Endodermal cell (in vitro differentiated cells): ENCODE measurements around the gene M1AP. TPM values are rescaled to one million over a fixed set of nuclear protein-coding genes. Genes with fewer than 3 reads are reported as not detected.

Experiments
- DNase-seq: peaks from one replicate; pipeline ENCODE4 v3.0.0-alpha.2; 2017
- H3K27ac ChIP-seq: 2 replicates; pipeline ENCODE4 v1.5.1; 2013; ENCODE audit warnings: mild to moderate bottlenecking, low read depth, low read length, moderate library complexity
- H3K27me3 ChIP-seq: 2 replicates; pipeline ENCODE4 v1.6.1; 2013; ENCODE audit warnings: mild to moderate bottlenecking, low read length, moderate library complexity; ENCODE audit not compliant: insufficient read depth, control insufficient read depth, poor library complexity, severe bottlenecking
- H3K36me3 ChIP-seq: 2 replicates; pipeline ENCODE4 v1.7.0; 2013; ENCODE audit warnings: mild to moderate bottlenecking, low read length, moderate library complexity; ENCODE audit not compliant: control insufficient read depth, insufficient read depth
- H3K4me1 ChIP-seq: one replicate; pipeline ENCODE4 v1.7.0; 2013; ENCODE audit warnings: low read length; ENCODE audit not compliant: control insufficient read depth, insufficient read depth
- H3K4me3 ChIP-seq: 2 replicates; pipeline ENCODE4 v1.5.1; 2013; ENCODE audit warnings: mild to moderate bottlenecking, low read length, moderate library complexity
- H3K9ac ChIP-seq: 2 replicates; pipeline ENCODE4 v1.6.1; 2013; ENCODE audit warnings: mild to moderate bottlenecking, low read length, moderate library complexity; ENCODE audit not compliant: poor library complexity, severe bottlenecking; ENCODE audit errors: extremely low read depth
- H3K9me3 ChIP-seq: 2 replicates; pipeline ENCODE4 v1.6.1; 2013; ENCODE audit warnings: mild to moderate bottlenecking, low read length, moderate library complexity; ENCODE audit not compliant: control insufficient read depth
- H3K27ac Mint-ChIP-seq: 2 replicates; pipeline ENCODE4 v1.8.0; 2020; ENCODE audit warnings: mixed read lengths
- H3K27me3 Mint-ChIP-seq: 2 replicates; pipeline ENCODE4 v1.8.0; 2021; ENCODE audit warnings: mild to moderate bottlenecking, mixed read lengths; ENCODE audit not compliant: insufficient read depth
- H3K36me3 Mint-ChIP-seq: 2 replicates; pipeline ENCODE4 v1.8.0; 2020; ENCODE audit warnings: low read depth, mixed read lengths
- H3K4me1 Mint-ChIP-seq: 2 replicates; pipeline ENCODE4 v1.8.0; 2020; ENCODE audit warnings: mixed read lengths
- H3K4me3 Mint-ChIP-seq: 2 replicates; pipeline ENCODE4 v1.8.0; 2020; ENCODE audit warnings: mild to moderate bottlenecking, moderate library complexity, mixed read lengths
- H3K9me3 Mint-ChIP-seq: 2 replicates; pipeline ENCODE4 v1.8.0; 2020; ENCODE audit warnings: mild to moderate bottlenecking, mixed read lengths
- WGBS, 2 experiments: methylation state at CpG; one replicate each; pipeline versions ENCODE4 v1.1.5 to v1.1.7; 2013; ENCODE audit warnings: missing lambda C conversion rate in 2 of 2, mixed read lengths in 1 of 2; ENCODE audit not compliant: insufficient coverage in 1 of 2, insufficient read length in 1 of 2; 5-methylcytosine and 5-hydroxymethylcytosine counted together
- total RNA-seq, 2 donors: library from RNA; stranded (reverse); fragmentation: NEBNext Ultra II Directional in 1 of 2; extraction: Animal tissue kit (Norgen Biotek cat#: 25700) in 1 of 2; gene quantifications; 2 replicates in 1 of 2; 3 replicates in 1 of 2; pipeline ENCODE4 v1.2.1, GENCODE V29; 2021
- TF ChIP-seq, protein P1 (sequence below): fragments of 200-600 bp; sonication (generic); conservative IDR thresholded peaks from 2 replicates; pipeline ENCODE4 v1.5.0; 2021; ENCODE audit warnings: antibody characterized with exemption, mild to moderate bottlenecking

M1AP gene
- total RNA-seq, 2 donors from 2014 or later: 3.8 to 5.5 TPM

- TF ChIP-seq, protein P1, sequence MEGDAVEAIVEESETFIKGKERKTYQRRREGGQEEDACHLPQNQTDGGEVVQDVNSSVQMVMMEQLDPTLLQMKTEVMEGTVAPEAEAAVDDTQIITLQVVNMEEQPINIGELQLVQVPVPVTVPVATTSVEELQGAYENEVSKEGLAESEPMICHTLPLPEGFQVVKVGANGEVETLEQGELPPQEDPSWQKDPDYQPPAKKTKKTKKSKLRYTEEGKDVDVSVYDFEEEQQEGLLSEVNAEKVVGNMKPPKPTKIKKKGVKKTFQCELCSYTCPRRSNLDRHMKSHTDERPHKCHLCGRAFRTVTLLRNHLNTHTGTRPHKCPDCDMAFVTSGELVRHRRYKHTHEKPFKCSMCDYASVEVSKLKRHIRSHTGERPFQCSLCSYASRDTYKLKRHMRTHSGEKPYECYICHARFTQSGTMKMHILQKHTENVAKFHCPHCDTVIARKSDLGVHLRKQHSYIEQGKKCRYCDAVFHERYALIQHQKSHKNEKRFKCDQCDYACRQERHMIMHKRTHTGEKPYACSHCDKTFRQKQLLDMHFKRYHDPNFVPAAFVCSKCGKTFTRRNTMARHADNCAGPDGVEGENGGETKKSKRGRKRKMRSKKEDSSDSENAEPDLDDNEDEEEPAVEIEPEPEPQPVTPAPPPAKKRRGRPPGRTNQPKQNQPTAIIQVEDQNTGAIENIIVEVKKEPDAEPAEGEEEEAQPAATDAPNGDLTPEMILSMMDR: no peak
- H3K9me3 Mint-ChIP-seq: no peaks in the 10 kb centered on the region
- Histone ChIP-seq H3K4me3 (no peak overlapping the region), H3K9me3 (no peaks in the 10 kb centered on the region), H3K4me1 (no peaks in the 10 kb centered on the region), H3K9ac (no peak overlapping the region), H3K27ac (no peak overlapping the region), H3K36me3 (peaks cover 4% of the 10 kb centered on the region), H3K27me3 (no peaks in the 10 kb centered on the region)
- no peak overlapping the region for H3K4me3 Mint-ChIP-seq
- H3K4me1 Mint-ChIP-seq: no peaks in the 10 kb centered on the region
- H3K27ac Mint-ChIP-seq: no peak overlapping the region
- WGBS, 2 experiments: 94 to 95% methylated on average over 12 to 15 of the region's 15 CpGs
- no peak for DNase-seq
- no peaks in the 10 kb centered on the region for H3K27me3 Mint-ChIP-seq
- peaks cover 5% of the 10 kb centered on the region for H3K36me3 Mint-ChIP-seq
Measured at GRCh38 chr2:74679615-74680014, 31.5 kb upstream of the M1AP start.

GRCh38 chr2:74676331-74676730, 28.2 kb upstream of the M1AP start:
- no peaks in the 10 kb centered on the region for H3K9me3 ChIP-seq
- Mint-ChIP-seq H3K27me3 (no peaks in the 10 kb centered on the region), H3K27ac (no peak overlapping the region), H3K4me3 (no peak overlapping the region), H3K4me1 (no peaks in the 10 kb centered on the region), H3K36me3 (peaks cover 5% of the 10 kb centered on the region), H3K9me3 (no peaks in the 10 kb centered on the region)
- H3K27ac ChIP-seq: no peak overlapping the region
- no peak overlapping the region for H3K4me3 ChIP-seq
- H3K36me3 ChIP-seq: peaks cover 4% of the 10 kb centered on the region
- no peaks in the 10 kb centered on the region for H3K27me3 ChIP-seq
- TF ChIP-seq, protein P1: no peak
- no peaks in the 10 kb centered on the region for H3K4me1 ChIP-seq
- no peak overlapping the region for H3K9ac ChIP-seq
- WGBS, 2 experiments: 88 to 90% methylated on average over 4 of the region's 4 CpGs
- DNase-seq: no peak

- 89 to 90% methylated on average over 5 to 6 of the region's 6 CpGs for WGBS, 2 experiments
- Histone ChIP-seq H3K27ac (no peak overlapping the region), H3K9me3 (no peaks in the 10 kb centered on the region), H3K9ac (no peak overlapping the region), H3K4me3 (no peak overlapping the region), H3K36me3 (peaks cover 4% of the 10 kb centered on the region), H3K27me3 (no peaks in the 10 kb centered on the region), H3K4me1 (no peaks in the 10 kb centered on the region)
- H3K36me3 Mint-ChIP-seq: peaks cover 5% of the 10 kb centered on the region
- H3K27ac Mint-ChIP-seq: no peak overlapping the region
- TF ChIP-seq, protein P1: peak; percentile 59
- no peak overlapping the region for H3K4me3 Mint-ChIP-seq
- no peaks in the 10 kb centered on the region for H3K9me3 Mint-ChIP-seq
- no peaks in the 10 kb centered on the region for H3K27me3 Mint-ChIP-seq
- no peaks in the 10 kb centered on the region for H3K4me1 Mint-ChIP-seq
- DNase-seq: peak; percentile 67
Measured at GRCh38 chr2:74675090-74675489, 27.0 kb upstream of the M1AP start.
